ENCODE data around the gene KATNB1.
"Not testable (repeated sequence)": the region's sequence is repeated elsewhere in the genome, so short reads cannot be mapped to it uniquely, and the experiment has no call there.

The KATNB1 gene

DNA sequence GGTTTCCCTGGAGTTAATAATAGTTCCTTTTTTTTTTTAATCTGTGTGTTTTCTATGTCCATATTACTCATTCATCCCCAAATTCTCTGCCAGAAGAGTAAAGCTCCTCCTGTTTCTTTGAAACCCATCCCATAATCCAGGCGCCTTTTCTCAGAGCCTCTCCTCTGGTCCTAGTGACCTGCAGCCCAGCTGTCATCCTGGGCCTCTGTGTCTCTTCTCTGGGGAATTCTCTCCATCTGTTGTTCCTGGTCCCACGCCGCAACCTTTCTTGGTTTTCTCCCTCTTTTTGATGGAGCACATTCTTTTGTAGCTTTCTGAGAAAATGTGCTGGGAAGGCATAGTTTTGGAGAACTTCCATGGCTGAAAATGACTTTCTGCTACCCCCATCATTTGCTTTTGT is 10.2 kb downstream of the KATNB1 start:
- no peak for DNase-seq

DNA sequence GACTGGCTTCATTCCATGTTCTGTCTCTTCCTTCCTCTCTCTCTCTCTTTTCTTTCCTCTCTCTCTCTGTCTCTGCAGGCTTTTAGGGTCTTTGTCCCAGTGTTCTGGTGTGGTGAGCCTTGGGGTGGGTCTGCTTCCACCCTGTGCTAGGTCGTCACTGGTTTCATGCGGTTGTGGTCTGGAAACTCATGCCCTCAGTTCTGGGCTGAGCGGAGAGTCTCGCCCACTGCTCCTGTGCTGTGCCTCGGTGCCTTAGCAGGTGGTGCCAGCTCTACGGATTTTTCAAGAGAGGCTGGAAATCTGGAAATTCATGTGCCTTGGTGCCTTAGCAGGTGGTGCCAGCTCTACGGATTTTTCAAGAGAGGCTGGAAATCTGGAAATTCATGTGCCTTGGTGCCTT is 10.7 kb downstream of the KATNB1 start:
- not testable (repeated sequence) for DNase-seq

DNA sequence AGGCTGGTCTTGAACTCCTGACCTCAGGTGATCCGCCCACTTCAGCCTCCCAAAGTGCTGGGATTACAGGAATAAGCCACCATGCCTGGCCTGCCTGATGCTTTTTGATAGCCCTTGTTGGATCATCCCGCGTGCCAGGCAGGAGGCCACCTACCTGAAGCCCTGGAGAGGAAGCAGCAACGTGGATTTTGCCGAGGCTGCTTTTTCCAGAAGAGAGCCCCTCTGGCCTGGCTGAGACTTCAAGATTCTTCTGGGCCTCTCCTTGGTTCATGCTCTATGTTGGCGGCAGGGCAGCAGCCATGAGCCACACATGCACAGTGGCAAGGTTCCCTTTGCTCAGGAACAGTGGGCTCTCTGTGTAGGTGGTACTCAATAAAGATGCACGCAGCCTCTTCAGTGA is 11.5 kb downstream of the KATNB1 start:
- no peak for DNase-seq

- DNase-seq = no peak
These were observed 11.9 kb downstream of the KATNB1 start for GRCh38 chr16:57747496-57747895.

- DNase-seq = no peak
These were observed 12.4 kb downstream of the KATNB1 start for GRCh38 chr16:57747996-57748395.

- DNase-seq = no peak
These were observed 13.0 kb downstream of the KATNB1 start for GRCh38 chr16:57748596-57748995.

GRCh38 chr16:57749101-57749692 is 13.6 kb downstream of the KATNB1 start:
- no peak for DNase-seq

GRCh38 chr16:57749856-57750452 is 14.4 kb downstream of the KATNB1 start:
- DNase-seq = no peak

GRCh38 chr16:57750796-57751538 is 15.4 kb downstream of the KATNB1 start:
- no peak for DNase-seq

DNA sequence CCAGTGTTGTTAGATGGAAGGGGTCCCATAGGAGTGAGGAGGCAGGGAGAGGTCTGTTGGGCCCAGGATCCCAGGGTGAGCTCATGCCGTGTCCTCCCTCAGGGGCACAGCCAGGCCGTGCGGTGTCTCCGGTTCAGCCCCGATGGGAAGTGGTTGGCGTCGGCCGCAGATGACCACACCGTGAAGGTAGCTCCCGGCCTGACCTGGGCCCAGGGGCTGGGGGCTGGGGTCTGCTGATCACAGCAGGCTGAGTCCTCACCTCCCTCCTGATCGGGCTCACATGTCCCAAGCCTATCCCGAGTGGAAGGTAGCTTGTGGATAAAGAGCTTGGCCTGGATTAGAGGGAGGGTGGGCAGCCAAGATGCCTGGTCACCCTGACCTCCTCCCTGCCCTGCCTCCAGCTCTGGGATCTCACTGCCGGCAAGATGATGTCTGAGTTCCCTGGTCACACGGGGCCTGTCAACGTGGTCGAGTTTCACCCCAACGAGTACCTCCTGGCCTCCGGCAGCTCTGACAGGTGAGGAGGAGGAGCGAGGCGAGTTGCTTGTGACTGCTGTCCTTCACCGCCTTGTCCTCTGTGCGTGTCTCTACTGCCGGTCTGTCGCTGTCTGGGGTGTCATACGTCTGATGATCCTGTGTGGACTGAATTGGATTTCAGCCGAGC is 16.1 kb downstream of the KATNB1 start:
- DNase-seq = no peak

GRCh38 chr16:57752203-57752580 is 16.6 kb downstream of the KATNB1 start:
- DNase-seq = no peak

DNA sequence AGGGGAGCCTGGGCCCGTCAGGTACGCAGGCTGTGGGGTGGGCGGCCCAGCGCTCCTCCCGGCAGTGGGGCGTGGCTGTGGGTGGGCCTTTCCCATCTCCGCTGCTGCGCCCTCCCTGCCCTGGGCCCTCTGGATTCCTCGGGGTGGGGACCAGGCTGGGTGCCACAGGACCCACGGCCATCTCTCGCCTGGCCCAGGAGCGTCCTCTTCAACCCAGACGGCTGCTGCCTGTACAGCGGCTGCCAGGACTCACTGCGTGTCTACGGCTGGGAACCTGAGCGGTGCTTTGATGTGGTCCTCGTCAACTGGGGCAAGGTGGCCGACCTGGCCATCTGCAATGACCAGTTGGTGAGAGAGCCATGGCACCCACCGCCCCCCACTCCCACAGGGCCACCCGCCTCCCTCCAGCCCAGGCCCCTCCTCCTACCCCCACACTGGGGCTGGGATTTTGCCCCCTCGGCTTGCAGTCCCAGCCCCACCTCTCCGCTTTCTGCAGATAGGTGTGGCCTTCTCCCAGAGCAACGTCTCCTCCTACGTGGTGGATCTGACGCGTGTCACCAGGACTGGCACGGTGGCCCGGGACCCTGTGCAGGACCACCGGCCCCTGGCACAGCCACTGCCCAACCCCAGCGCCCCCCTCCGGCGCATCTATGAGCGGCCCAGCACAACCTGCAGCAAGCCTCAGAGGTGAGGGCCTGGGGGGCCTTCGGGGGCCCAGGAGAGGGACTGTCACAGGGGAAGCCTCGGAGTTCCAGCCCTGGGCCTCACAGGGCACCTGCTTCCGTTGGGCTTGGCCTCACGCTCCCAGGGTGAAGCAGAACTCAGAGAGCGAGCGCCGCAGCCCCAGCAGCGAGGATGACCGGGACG is 17.2 kb downstream of the KATNB1 start:
- DNase-seq = no peak

GRCh38 chr16:57753448-57754353 is 18.1 kb downstream of the KATNB1 start:
- no peak for DNase-seq

GRCh38 chr16:57754354-57755060 is 18.9 kb downstream of the KATNB1 start:
- DNase-seq = no peak

- DNase-seq = no peak
These were observed 19.6 kb downstream of the KATNB1 start for GRCh38 chr16:57755061-57755684.

DNA sequence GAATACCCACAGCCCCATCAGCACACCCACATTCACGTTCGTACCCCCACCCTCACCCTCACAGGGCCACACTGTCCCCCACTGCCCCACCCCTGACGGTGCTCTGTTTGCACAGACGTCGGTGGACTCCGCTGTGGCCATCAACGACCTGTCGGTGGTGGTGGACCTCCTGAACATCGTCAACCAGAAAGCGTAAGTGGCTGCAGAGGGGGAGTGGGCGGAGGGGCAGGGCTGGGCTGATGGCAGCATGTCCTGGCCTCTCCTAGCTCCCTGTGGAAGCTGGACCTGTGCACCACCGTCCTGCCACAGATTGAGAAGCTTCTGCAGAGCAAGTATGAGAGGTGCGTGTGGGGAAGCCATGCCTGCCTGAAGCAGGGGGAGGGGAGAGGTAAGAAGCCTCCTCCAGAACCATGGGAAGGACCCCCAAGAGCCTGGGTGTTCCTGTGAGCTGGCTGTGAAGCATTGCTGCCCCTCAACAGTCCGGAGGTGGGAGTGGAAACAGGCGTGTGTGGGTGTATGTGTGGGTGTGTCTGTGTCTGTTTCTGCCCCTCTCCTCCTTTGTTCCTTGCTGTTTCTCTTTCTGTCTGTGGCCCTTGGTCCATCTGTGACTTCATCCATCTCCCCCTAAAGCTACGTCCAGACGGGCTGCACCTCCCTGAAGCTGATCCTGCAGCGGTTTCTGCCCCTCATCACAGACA is 20.3 kb downstream of the KATNB1 start:
- no peak for DNase-seq

GRCh38 chr16:57756424-57757325 is 21.1 kb downstream of the KATNB1 start:
- peak in 2 of 3 experiments; percentile 27 to 45 for DNase-seq

DNA sequence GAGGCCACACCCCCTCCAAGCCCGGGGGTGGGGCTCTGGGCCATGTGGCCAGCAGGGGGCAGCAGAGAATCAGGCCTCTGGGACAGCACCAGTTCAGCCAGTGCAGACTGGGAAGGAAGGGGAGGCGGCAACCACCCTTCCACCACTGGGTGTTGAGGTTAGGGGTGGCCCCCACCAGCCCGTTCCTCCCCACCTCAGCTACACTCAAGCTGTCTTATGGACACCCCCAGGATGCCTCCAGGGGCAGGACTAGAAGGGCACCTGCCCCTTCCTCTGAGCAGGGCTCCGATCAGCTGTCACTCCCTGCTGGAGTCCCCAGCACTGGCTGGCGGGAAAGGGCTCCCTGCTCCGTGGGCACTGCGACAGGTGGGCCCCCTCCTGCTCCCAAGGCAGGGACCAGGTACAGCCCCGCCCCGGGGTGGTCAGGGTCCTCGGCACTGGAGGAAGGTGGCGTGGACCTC is 21.8 kb downstream of the KATNB1 start:
- peak; percentile 45 to 73 (median 48) for DNase-seq

GRCh38 chr16:57757883-57758282 is 22.3 kb downstream of the KATNB1 start:
- DNase-seq = no peak

Data from NCI-H1417 (cell line).